Renal cortex interstitium (tissue), 11 donors: ENCODE results near the gene SBK2. TPM values are rescaled to one million over a fixed set of nuclear protein-coding genes. Genes with fewer than 3 reads are reported as not detected.
"Not testable (repeated sequence)": the region's sequence is repeated elsewhere in the genome, so short reads cannot be mapped to it uniquely, and the experiment has no call there.

Source experiments
- DNase-seq, 11 donors: peaks; one replicate each; pipeline ENCODE4 v3.0.0-alpha.2; 2013; ENCODE audit warnings: low read depth in 9 of 11, low spot score in 4 of 11; ENCODE audit errors: extremely low read depth in 1 of 11
- polyA plus RNA-seq, 3 donors: library from polyadenylated mRNA; unstranded; fragments of 120-200 nt; gene quantifications; one replicate each; pipeline ENCODE4 v1.2.1, GENCODE V29; 2013; ENCODE audit not compliant: insufficient read length in 3 of 3

Gene SBK2
- polyA plus RNA-seq, 3 donors = 0.97 to 1.8 (median 1.4) TPM

DNA sequence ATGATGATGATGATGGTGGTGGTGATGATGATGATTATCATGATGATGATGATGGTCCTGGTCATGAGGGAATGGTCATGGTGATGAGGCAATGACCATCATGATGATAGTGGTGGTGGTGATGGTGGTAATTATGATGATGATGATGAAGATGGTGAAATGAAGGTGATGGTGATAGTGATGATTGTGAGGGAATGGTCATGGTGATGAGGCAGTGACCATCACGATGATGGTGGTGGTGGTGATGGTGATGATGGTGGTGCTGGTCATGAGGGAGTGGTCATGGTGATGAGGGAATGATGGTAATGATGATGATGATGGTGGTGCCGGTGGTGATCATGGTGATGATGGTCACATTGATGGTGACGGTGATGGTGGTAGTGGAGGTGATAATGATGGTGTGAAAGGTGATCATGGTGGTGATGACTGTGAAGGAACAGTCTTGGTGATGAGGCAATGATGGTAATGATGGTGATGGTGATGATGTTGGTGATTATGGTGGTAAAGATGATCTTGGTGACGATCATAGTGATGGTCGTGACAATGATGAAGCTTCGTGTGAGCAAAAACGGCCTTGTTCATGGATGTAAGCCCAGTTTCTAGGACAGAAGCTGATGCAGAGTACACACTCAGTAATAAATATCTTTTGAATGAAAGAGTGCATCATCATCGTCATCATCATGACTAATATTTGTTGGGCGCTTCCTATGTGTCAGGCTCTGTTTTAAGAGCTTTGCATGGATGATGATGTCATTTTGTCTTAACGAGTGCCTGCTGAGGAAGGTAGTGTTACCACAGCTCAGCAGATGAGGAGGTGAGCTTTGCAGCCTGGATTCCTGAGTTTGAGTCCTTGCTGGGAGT lies 17.3 kb downstream of the SBK2 start:
- DNase-seq = no peak

DNA sequence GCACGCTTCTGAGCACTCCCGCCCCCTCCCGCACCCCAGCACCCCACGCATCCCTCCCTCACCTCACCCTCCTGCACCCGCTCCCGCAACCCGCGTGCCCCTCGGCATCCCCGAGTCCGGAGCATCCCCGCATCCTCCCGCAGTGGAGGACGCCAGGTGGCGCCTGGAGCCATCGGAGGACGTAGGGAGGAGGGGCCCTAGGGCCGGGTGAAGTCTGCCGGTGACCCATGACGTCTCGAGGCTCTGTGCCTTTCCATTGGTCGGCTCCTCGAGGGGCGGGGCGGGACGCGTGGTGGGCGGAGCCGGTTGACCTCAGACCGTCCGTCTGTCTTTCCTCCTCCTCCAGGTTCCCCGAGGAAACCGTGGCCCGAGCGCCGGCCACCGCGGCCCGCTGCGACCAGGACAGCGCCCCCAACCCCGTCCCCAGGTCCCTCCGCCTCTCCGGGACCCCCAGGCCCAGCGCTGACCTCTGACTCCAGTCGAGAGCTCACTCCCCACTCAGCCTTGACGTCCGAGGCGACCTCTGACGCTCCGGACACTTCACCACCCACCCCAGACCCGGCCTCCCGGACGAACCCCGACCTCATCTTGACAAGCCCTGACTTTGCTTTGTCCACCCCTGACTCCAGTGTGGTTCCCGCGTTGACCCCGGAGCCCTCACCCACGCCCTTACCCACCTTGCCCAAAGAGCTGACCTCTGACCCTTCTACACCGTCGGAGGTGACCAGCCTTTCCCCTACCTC lies 19.9 kb downstream of the SBK2 start:
- peak; percentile 77 to 87 (median 81) for DNase-seq

DNA sequence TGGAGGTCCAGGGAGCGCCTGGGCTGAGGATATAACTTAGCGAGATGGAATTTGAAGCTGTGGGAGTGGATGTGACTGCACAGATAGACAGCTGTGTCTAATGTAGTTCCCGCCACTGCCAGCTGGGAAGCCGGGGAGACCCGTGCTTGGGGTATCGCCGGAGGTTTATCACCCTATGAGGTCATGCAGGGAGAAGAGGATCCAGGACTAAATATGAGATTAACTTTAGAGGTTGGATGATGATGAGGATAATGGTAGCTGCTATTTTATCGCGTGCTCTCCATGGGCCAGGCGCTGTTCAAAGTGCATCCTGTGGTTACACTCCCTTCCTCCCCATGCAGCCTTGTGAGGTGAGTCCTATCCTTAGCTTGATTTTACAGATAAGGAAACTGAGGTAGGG lies 28.8 kb downstream of the SBK2 start:
- no peak for DNase-seq

DNA sequence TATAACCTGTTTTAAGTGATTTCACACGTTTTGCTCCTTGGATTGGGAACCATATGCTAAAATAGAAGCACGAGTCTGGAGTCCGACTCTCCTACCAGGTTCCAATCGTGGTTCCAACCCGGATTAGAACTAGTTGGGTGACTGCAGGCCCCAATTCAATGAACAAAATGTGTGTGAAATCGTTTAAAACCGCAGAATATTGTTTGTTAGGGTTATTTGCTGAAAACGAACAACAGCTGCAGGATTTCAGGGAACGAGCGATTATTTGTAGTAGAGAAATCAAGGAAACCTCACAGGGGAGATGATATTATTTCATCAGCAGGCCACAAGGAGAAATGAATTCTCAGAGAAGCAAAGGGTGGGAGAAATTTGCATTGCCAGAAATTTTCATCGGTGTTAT lies 32.0 kb downstream of the SBK2 start:
- no peak for DNase-seq

DNA sequence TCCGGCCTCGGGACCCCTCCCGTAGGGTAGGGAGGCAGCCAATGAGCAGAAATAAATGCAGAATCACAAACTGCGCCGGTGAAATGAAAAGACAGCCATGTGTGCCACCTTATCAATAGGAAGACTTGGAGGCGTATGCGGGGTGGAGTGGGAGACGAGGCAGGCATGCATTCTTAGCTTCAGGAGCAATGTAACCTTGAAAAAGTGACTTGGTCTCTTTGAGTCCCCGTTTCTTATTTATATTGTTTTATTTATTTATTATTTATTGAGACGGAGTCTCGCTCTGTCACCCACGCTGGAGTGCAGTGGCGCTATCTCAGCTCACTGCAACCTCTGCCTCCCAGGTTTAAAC lies 32.7 kb downstream of the SBK2 start:
- DNase-seq = no peak

DNA sequence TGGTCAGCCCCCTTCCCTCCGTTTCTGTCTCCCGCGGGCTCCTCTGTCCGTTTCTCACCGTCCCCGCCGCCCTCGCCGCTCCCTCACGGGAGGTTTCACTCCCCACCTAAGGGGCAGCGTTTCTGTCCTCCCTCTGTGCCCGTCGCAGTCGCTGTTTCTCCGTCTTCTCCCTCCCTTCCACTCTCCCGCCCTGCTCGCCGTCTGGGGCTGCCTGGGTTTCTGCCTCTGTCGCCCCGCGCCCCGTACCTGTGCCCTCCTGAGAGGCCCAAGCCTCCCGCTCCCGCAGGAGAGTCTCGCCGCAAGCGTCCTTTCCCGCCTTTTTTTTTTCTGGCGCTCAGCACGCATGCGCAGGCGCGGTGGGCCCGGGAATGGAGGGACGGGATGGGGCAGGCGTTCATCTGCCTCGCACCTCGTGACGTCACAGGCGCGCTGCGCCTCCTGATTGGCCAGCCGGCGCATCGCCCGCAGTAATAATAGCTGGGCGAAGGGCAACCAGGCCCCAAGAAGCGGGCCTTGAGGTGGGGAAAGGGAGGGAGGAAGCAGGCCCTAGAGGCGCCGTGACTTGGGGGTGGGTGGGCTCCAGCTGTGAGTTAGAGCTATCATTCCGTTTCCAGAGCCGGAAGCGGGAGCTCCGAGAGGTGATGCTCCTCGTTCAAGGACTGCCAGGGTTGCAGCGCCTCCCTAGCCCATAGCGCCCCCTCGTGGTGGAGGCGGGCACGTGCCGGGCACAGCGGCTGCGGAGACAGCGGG lies 33.3 kb downstream of the SBK2 start:
- DNase-seq = peak; percentile 78 to 89 (median 86)

DNA sequence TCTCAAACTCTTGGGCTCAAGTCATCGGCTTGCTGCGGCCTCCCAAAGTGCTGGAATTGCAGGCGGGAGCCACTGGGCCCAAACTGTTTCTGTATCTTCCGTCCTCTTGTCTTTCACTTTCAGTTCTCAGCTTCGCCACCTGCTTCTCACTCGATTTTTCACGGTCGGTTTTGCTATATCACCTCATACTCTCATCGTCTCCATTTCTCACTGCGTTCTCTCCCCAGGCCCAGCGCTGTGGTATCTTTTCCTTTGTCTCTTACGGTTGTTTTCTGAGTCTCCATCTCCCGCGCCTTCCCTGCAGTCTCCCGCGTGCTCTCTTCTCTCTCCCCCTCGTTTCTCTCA lies 33.8 kb downstream of the SBK2 start:
- no peak for DNase-seq

DNA sequence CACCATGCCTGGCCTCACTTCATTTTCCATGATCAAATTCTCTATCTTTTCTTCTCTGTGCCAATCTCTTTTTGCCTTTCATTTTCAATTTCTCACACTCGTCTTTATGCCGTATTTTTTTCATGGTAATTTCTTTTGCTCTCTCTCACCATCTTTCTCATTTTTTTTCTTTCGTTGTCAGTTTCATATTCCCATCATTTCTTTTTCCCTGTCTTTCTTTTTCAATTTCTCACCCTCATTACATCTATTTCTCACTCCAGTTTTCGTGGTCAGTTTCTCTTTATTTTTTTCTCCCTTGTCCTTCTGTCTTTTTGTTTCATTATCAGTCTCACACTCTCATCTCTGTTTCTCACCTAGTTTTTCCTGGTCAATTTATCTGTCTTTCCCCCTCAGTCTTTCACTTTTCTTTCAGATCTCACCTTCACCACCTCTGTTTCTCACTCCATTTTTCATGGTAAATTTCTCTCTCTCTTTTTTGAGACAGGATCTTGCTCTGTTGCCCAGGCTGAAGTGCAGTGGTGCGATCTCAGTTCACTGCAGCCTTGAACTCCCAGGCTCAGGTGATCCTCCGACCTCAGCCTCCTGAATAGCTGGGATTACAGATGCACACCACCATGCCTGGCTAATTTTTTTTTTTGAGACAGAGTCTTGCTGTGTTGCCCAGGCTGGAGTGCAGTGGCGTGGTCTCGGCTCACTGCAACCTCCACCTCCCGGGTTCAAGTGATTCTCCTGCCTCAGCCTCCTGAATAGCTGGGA lies 34.6 kb downstream of the SBK2 start:
- no peak for DNase-seq

DNA sequence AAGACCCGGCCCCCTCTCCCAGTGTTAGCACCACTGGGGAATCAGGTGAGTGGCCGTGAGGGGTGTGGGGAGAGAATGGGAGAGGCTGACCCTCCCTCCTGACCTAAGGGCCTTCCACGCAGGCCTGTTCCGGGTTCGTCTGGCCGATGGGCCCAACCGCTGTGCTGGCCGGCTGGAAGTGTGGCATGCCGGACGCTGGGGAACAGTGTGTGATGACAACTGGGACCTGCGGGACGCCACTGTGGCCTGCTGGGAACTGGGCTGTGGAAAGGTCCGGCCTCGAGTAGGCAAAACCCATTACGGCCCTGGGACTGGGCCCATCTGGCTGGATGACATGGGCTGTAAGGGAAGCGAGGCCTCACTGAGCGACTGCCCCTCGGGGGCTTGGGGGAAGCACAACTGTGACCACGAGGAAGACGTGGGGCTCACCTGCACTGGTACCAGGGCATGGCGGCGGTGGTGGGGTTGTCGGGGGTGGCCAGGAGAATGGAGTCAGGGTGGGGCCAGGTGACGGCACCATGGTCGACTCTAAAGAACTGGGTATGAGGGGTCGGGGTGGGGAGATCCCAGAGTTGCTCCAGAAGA lies 36.5 kb downstream of the SBK2 start:
- DNase-seq = no peak

DNA sequence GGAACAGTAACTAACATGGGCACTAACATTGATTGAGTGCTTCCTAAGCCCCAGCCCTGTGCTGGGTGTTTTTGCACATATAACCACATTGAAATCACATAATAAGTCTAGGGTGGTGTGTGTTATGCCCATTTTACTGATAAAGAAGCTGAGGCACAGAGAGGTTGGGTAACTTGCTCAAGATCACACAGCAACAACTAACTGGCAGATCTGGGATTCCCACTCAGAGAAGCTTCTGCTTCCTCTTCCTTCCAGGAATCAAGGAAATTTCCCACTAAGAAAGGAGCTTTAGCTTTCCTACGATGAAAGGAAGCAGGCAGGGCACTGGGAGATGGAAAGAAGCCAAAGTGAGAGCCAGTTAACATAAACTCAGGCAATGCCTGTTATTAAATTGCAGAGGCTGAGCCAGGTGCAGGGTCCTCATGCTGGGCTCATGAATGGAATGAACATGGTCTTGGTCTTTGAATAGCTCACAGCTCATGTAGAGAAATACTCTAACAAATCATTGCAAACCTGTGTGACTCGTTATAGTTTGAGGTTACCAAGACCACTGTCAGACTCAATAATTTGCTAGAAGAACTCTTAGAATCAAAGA lies 38.6 kb downstream of the SBK2 start:
- no peak for DNase-seq

DNA sequence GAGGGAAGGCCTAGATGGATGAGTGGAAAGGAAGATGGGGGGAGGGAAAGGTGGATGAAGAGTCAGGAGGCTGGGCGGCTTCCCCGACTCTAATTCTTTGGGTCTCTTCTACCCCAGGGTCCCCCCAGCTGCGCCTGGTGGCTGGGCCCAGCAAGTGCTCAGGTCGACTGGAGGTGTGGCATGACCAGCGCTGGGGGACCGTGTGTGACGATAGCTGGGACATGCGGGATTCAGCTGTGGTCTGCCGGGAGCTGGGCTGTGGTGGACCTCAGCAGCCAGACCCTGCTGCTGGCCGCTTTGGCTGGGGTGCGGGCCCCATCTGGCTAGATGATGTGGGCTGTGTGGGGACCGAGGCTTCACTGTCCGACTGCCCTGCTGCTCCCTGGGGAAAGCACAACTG lies 39.2 kb downstream of the SBK2 start:
- no peak for DNase-seq

DNA sequence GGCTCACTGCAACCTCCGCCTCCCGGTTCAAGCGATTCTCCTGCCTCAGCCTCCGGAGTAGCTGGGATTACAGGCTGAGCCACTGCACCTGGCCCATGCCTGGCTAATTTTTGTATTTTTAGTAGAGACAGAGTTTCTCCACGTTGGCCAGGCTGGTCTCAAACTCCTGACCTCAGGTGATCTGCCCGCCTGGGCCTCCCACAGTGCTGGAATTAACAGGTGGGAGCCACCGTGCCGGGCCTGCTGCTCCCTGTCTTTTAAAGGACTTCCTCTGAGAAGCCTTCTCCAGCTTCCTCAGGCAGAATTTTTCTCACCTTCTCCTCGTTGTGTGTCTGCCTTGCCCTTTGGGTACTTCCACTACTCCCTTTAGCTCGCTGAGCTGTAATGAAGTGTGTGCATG lies 40.1 kb downstream of the SBK2 start:
- not testable (repeated sequence) for DNase-seq

DNA sequence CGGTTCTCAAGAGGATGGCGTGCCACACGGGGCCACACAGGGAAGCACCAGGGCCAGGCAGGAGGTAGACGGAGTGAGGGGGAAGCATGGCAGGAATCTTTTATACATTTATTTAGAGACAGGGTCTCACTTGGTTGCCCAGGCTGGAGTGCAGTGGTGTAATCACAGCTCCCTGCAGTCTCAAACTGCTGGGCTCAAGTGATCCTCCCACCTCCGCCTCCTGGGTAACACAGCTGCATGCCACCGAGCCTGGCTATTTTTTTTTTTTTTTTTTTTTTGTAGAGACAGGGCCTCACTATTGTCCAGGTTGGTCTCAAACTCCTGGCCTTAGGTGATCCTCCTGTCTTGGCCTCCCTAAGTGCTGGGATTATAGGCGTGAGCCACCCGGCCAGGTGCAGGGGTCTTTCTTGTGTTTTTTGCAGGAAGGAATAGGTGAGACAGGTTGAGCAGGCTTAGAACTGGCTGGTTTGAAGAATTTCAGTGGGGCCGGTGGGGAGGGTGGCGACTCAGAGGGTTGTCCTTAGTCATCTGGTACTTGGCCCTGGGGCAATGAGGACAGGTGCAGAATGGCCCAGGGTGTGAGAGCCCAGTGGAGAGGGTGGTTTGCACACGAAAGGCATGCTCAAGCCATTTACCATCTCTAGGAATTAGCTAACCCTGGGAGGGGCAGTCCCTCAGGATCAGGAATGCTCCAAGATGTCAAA lies 41.1 kb downstream of the SBK2 start:
- DNase-seq = no peak

DNA sequence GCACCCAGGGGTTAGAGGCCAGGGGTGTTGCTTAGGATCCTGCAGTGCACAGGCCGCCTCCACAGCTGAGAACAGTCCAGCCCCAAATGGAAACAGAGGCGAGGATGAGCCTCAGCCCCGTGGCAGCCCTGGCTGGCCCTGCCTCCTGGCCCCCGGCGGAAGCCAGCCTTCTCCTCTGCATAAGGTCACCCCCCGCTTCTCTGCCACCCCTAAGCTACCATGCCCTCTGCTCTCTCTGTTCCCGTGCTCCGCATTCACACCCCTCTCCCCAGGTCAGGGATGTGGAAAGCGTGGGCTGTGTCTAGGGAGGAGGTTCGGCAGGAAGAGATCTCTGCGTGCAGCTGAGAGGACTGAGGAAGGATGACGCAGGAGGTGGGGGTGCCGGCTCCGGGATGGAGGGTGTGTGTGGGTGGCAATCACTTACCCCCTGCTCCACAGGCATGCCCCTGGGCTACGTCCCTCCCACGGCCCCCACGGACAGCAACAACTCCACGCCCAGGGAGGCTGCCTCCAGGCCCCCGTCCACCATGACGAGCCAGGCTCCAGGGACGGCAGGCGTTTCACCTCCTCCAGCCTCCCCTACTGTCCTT lies 42.7 kb downstream of the SBK2 start:
- DNase-seq = no peak

DNA sequence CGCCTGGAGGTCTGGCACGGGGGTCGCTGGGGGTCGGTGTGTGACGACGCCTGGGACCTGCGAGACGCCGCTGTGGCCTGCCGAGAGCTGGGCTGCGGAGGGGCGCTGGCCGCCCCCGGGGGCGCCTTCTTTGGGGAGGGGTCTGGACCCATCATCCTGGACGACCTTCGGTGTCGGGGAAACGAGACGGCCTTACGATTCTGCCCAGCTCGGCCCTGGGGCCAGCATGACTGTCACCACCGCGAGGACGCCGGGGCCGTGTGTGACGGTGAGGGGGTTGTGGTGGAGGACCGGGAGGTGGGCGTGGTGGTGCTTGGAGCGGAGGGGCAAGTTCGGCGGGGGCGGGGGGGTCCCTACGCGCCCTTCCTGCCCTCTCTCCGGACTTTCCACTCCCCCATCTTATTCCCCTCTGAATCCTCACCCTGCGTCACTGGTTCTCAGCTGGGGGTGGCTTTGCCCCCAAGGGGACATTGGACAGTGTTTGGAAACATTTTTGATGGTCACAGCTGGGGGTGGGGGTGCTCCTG lies 43.2 kb downstream of the SBK2 start:
- no peak for DNase-seq

DNA sequence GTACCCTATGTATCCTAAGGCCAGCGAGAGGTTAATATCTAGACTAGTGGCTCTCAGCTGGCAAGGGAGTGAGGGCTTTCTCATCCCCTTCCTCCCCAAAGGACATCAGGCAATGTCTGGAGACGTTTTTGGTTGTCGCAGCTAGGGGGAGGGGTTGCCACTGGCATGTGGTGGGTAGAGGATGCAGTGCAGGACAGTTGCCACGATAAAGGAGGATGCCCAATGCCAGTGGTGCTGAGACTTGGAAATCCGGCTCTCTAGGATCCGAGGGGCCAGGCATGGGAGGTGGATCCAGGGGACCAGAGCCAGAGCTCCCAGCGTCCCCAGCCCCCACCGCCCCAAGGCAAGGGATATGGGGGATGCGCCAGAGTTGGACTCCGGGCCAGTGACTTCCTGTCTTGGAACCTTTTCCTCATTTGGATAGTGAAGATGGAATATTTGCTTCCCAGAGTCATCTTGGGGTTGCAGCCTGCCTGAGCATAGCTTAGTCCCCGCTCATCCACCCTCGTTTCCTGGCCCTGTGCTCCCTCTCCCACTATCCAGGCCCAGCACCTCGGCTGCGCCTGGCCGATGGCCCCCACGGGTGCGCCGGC lies 43.8 kb downstream of the SBK2 start:
- DNase-seq = no peak

DNA sequence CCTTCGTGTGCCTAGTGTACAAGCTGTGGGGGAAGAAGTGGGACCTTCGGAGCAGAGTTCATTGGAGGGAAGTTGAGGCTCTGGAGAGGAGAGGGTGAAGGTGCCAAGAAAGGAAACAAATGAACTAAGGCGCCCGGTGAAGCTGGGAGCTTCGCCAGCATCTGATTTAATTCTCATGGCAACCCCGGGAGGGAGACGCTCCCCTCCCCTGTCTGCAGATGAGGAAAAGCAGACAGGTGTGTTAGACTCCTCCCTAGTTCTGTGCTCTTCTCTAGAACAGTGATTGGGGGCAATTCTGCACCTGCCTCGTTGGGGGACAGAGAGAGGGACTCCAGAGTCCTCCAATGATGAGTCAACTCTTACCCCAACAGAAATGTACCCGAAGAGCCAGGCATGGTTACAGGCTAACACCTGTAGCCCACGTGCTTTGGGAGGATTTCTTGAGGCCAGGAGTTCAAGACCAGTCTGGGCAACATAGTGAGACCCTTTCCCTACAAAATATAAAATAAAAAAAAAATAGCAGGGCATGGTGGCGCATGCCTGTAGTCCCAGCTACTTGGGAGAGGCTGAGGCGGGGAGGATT lies 44.5 kb downstream of the SBK2 start:
- DNase-seq = no peak
